K562 (cell line): ENCODE results near the gene ABCC10. TPM values are rescaled to one million over a fixed set of nuclear protein-coding genes. Genes with fewer than 3 reads are reported as not detected.

Experiments used
- BRCA1 ChIP-seq, 2 experiments: fragments of 450-650 bp in 1 of 2; sonication (generic) in 1 of 2; formaldehyde crosslinking in 1 of 2; IDR thresholded peaks; 2 replicates each; pipeline versions ENCODE4 v1.5.0 to v1.6.1; 2017 to 2020; ENCODE audit warnings: mild to moderate bottlenecking in 1 of 2, missing genetic modification reagents in 1 of 2
- BRD9 ChIP-seq: fragments of 450-650 bp; IDR thresholded peaks from 2 replicates; pipeline ENCODE4 v1.6.1; 2018; ENCODE audit warnings: low read depth; ENCODE audit not compliant: partially characterized antibody
- CREM ChIP-seq: IDR thresholded peaks from 2 replicates; pipeline ENCODE4 v1.6.1; 2014; ENCODE audit warnings: antibody characterized with exemption, low read depth
- DACH1 ChIP-seq: fragments of 450-650 bp; IDR thresholded peaks from 2 replicates; pipeline ENCODE4 v1.6.1; 2018; ENCODE audit not compliant: partially characterized antibody
- NR2F6 ChIP-seq: fragments of 450-650 bp; formaldehyde crosslinking; IDR thresholded peaks from 2 replicates; pipeline ENCODE4 v1.4.0; 2020; ENCODE audit warnings: mild to moderate bottlenecking
- RAD21 ChIP-seq, 2 experiments: fragments of 250-450 bp in 1 of 2; fragments of 450-650 bp in 1 of 2; sonication (Bioruptor Pico) in 1 of 2; formaldehyde crosslinking in 1 of 2; IDR thresholded peaks in 1 of 2; conservative IDR thresholded peaks in 1 of 2; 2 replicates each; pipeline versions ENCODE4 v1.4.0 to v1.8.0; 2020 to 2022; ENCODE audit warnings: mild to moderate bottlenecking in 2 of 2, moderate library complexity in 1 of 2
- RB1 ChIP-seq: fragments of 450-650 bp; IDR thresholded peaks from 2 replicates; pipeline ENCODE4 v1.6.1; 2017; ENCODE audit warnings: low read depth, mild to moderate bottlenecking
- STAG1 ChIP-seq: sonication (generic); formaldehyde crosslinking; IDR thresholded peaks from 2 replicates; pipeline ENCODE4 v1.5.0; 2020; ENCODE audit warnings: missing genetic modification reagents, borderline replicate concordance
- ZNF311 ChIP-seq: fragments of 250-450 bp; sonication (Bioruptor Pico); IDR thresholded peaks from 2 replicates; pipeline ENCODE4 v1.4.0; 2020; ENCODE audit warnings: mild to moderate bottlenecking, moderate library complexity
- ZNF384 ChIP-seq: IDR thresholded peaks from 2 replicates; pipeline ENCODE4 v1.6.1; 2012; ENCODE audit warnings: low read depth, low read length, improper control_type of control experiment
- ZNF436 ChIP-seq: fragments of 250-450, 450-650 bp; sonication (Bioruptor Pico); formaldehyde crosslinking; IDR thresholded peaks from 2 replicates; pipeline ENCODE4 v1.7.0; 2020; ENCODE audit warnings: mild to moderate bottlenecking
- polyA plus RNA-seq, 8 experiments: library from polyadenylated mRNA; depleted of rRNA in 4 of 8; stranded (reverse) in 5 of 8; unstranded in 3 of 8; fragments of >200 nt; fragmentation: Nextera tagmentation in 2 of 8; fragmentation: Illumina TruSeq in 1 of 8; extraction: Ambion mirVana in 2 of 8; extraction: Trizol in 1 of 8; gene quantifications; 2 replicates each; pipeline versions ENCODE4 v1.2.1 to v1.2.3, GENCODE V29; 2011 to 2014; ENCODE audit warnings: inconsistent platforms in 1 of 8, missing spikeins in 1 of 8
- total RNA-seq, 7 experiments: library from RNA; depleted of rRNA in 6 of 7; stranded (reverse); fragments of >200 nt in 6 of 7; fragmentation: Illumina TruSeq in 2 of 7; extraction: Trizol in 2 of 7; gene quantifications; 2 replicates each; pipeline versions ENCODE4 v1.2.1 to v1.2.3, GENCODE V29; 2011 to 2021; ENCODE audit warnings: low replicate concordance in 1 of 7
- TF ChIP-seq, protein P1 (sequence below), 3 experiments: IDR thresholded peaks in 2 of 3; conservative IDR thresholded peaks in 1 of 3; 2 replicates each; pipeline ENCODE4 v1.5.1; 2011 to 2012; ENCODE audit warnings: low read length in 3 of 3, mild to moderate bottlenecking in 3 of 3, control low read depth in 2 of 3, improper control_type of control experiment in 1 of 3, inconsistent platforms in 1 of 3, low read depth in 1 of 3, mixed read lengths in 1 of 3, moderate library complexity in 1 of 3; ENCODE audit not compliant: insufficient read depth in 2 of 3
- TF ChIP-seq, protein P2 (sequence below): fragments of 150-350 bp; IDR thresholded peaks from 2 replicates; pipeline ENCODE4 v1.6.1; 2014; ENCODE audit warnings: low read depth, mild to moderate bottlenecking, low read length, borderline replicate concordance
- TF ChIP-seq, protein P3 (sequence below): fragments of 450-650 bp; formaldehyde crosslinking; IDR thresholded peaks from 2 replicates; pipeline ENCODE4 v1.4.0; 2020; ENCODE audit warnings: mild to moderate bottlenecking, moderate library complexity
- TF ChIP-seq, protein P4 (sequence below): sonication (generic); formaldehyde crosslinking; IDR thresholded peaks from 2 replicates; pipeline ENCODE4 v1.8.0; 2022; ENCODE audit warnings: mild to moderate bottlenecking, missing genetic modification reagents

ABCC10 gene
- total and polyA plus RNA-seq, 9 of the 15 experiments (the other 6 are each of a cell fraction or from before 2014, with no cell fraction given) = 2.4 to 29.1 (median 13.7) TPM

DNA sequence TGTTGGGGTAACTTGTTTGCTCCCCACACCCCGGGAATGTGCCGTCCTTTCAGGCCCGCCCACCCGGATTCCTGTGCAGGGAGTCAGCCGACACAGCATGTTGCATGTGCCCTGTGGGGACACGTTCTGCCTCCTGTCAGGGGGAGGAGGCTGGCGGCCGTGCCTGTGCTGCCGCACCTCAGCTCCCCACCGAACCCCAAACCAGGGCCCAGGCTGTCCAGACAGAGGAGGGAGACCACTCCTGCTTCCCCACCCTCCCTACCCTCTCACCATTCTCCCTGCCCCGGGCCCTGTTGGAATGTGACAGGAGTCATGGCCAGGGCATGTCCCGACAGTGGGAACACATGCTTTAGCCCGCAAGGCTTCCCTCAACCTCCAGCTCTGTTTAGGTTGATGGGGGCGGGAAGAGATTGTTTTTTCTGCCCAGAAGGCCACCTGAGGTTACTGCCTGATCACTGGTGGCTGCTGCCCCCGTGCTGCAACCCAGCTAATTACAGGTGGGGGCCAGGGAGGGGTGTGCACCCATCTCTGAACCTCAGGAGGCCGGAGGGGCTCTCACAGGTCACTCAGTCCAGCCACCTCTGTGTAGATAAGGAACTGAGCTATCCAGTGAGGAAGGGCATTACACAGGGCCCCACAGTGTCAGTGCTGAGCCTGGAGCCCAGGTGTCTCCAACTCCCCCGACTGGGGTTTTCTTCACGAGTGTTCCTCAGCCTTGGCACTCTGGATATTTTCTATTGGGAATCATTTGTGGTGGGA, 69.2 kb downstream of the ABCC10 start (continued):
- TF ChIP-seq, protein P1, sequence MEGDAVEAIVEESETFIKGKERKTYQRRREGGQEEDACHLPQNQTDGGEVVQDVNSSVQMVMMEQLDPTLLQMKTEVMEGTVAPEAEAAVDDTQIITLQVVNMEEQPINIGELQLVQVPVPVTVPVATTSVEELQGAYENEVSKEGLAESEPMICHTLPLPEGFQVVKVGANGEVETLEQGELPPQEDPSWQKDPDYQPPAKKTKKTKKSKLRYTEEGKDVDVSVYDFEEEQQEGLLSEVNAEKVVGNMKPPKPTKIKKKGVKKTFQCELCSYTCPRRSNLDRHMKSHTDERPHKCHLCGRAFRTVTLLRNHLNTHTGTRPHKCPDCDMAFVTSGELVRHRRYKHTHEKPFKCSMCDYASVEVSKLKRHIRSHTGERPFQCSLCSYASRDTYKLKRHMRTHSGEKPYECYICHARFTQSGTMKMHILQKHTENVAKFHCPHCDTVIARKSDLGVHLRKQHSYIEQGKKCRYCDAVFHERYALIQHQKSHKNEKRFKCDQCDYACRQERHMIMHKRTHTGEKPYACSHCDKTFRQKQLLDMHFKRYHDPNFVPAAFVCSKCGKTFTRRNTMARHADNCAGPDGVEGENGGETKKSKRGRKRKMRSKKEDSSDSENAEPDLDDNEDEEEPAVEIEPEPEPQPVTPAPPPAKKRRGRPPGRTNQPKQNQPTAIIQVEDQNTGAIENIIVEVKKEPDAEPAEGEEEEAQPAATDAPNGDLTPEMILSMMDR (IDR thresholded peaks at IDR 0.05 in 2 of 3, conservative IDR thresholded peaks at IDR 0.05 in 1 of 3; ENCODE audit: insufficient read depth in 2 of 3, low read depth in 1 of 3, low read length in 3 of 3) = peak; percentile 90 to 94 (median 94)
- TF ChIP-seq, protein P2, sequence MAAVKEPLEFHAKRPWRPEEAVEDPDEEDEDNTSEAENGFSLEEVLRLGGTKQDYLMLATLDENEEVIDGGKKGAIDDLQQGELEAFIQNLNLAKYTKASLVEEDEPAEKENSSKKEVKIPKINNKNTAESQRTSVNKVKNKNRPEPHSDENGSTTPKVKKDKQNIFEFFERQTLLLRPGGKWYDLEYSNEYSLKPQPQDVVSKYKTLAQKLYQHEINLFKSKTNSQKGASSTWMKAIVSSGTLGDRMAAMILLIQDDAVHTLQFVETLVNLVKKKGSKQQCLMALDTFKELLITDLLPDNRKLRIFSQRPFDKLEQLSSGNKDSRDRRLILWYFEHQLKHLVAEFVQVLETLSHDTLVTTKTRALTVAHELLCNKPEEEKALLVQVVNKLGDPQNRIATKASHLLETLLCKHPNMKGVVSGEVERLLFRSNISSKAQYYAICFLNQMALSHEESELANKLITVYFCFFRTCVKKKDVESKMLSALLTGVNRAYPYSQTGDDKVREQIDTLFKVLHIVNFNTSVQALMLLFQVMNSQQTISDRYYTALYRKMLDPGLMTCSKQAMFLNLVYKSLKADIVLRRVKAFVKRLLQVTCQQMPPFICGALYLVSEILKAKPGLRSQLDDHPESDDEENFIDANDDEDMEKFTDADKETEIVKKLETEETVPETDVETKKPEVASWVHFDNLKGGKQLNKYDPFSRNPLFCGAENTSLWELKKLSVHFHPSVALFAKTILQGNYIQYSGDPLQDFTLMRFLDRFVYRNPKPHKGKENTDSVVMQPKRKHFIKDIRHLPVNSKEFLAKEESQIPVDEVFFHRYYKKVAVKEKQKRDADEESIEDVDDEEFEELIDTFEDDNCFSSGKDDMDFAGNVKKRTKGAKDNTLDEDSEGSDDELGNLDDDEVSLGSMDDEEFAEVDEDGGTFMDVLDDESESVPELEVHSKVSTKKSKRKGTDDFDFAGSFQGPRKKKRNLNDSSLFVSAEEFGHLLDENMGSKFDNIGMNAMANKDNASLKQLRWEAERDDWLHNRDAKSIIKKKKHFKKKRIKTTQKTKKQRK = no peak
- TF ChIP-seq RB1 (peak; percentile 80; the same call in 1 of the 2 replicates), DACH1 (peak; percentile 13), RAD21 (CRISPR knock-in tag; conservative IDR thresholded peaks at IDR 0.05 in 1 of 2, IDR thresholded peaks at IDR 0.05 in 1 of 2) (peak; percentile 66 to 84), BRD9 (no peak), STAG1 (CRISPR knock-in tag) (peak; percentile 70; the same call in 1 of the 2 replicates), ZNF436 (CRISPR knock-in tag) (no peak), NR2F6 (CRISPR knock-in tag) (no peak), ZNF311 (CRISPR knock-in tag) (no peak), BRCA1 (IDR thresholded peaks at IDR 0.05) (no peak), BRCA1 (CRISPR knock-in tag; IDR thresholded peaks at IDR 0.05) (no peak), ZNF384 (peak; percentile 74), CREM (peak; percentile 25; the same call in 1 of the 2 replicates)
- TF ChIP-seq, protein P3, sequence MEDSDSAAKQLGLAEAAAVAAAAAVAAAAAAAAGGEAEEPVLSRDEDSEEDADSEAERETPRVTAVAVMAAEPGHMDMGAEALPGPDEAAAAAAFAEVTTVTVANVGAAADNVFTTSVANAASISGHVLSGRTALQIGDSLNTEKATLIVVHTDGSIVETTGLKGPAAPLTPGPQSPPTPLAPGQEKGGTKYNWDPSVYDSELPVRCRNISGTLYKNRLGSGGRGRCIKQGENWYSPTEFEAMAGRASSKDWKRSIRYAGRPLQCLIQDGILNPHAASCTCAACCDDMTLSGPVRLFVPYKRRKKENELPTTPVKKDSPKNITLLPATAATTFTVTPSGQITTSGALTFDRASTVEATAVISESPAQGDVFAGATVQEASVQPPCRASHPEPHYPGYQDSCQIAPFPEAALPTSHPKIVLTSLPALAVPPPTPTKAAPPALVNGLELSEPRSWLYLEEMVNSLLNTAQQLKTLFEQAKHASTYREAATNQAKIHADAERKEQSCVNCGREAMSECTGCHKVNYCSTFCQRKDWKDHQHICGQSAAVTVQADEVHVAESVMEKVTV (CRISPR knock-in tag) = peak; percentile 73
- TF ChIP-seq, protein P4, sequence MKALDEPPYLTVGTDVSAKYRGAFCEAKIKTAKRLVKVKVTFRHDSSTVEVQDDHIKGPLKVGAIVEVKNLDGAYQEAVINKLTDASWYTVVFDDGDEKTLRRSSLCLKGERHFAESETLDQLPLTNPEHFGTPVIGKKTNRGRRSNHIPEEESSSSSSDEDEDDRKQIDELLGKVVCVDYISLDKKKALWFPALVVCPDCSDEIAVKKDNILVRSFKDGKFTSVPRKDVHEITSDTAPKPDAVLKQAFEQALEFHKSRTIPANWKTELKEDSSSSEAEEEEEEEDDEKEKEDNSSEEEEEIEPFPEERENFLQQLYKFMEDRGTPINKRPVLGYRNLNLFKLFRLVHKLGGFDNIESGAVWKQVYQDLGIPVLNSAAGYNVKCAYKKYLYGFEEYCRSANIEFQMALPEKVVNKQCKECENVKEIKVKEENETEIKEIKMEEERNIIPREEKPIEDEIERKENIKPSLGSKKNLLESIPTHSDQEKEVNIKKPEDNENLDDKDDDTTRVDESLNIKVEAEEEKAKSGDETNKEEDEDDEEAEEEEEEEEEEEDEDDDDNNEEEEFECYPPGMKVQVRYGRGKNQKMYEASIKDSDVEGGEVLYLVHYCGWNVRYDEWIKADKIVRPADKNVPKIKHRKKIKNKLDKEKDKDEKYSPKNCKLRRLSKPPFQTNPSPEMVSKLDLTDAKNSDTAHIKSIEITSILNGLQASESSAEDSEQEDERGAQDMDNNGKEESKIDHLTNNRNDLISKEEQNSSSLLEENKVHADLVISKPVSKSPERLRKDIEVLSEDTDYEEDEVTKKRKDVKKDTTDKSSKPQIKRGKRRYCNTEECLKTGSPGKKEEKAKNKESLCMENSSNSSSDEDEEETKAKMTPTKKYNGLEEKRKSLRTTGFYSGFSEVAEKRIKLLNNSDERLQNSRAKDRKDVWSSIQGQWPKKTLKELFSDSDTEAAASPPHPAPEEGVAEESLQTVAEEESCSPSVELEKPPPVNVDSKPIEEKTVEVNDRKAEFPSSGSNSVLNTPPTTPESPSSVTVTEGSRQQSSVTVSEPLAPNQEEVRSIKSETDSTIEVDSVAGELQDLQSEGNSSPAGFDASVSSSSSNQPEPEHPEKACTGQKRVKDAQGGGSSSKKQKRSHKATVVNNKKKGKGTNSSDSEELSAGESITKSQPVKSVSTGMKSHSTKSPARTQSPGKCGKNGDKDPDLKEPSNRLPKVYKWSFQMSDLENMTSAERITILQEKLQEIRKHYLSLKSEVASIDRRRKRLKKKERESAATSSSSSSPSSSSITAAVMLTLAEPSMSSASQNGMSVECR = no peak
